ENCODE results near the gene CNNM4. TPM values are rescaled to one million over a fixed set of nuclear protein-coding genes. Genes with fewer than 3 reads are reported as not detected.

CNNM4 gene
- polyA plus RNA-seq, 1 of the 3 experiments (the other 2 are of a cell fraction): 5.5 TPM

- Histone ChIP-seq H4K20me1 (ENCODE audit: insufficient read depth) (no peaks in the 10 kb centered on the region), H3K9me2 (no peaks in the 10 kb centered on the region), H3K36me3 (replicated peaks in 1 of 2; ENCODE audit: control insufficient read depth in 1 of 2, insufficient read depth in 2 of 2, low read length in 1 of 2) (no peaks in the 10 kb centered on the region), H2AFZ (ENCODE audit: low read depth) (no peak overlapping the region), H3K4me2 (no peak overlapping the region), H3F3A (replicated peaks; ENCODE audit: insufficient read depth) (peaks cover 3% of the 10 kb centered on the region), H3K9me3 (no peaks in the 10 kb centered on the region), H3K27ac (ENCODE audit: low read depth in 2 of 2, low read length in 1 of 2) (no peak overlapping the region), H3K9ac (no peak overlapping the region), H3K4me3 (ENCODE audit: low read depth in 2 of 2, low read length in 1 of 2) (no peak overlapping the region), H3K4me1 (ENCODE audit: control insufficient read depth in 1 of 2, insufficient read depth in 2 of 2, low read depth in 1 of 2, low read length in 1 of 2) (peaks cover 0 to 15% of the 10 kb centered on the region in 2 experiments; a peak in 1 of 4 replicates), H3K27me3 (ENCODE audit: insufficient read depth) (no peaks in the 10 kb centered on the region), H3K79me2 (ENCODE audit: insufficient read depth) (no peaks in the 10 kb centered on the region)
- POLR2A ChIA-PET: no interaction called here
- DNase-seq: no peak
- 97% methylated on average over 18 of the region's 20 CpGs for WGBS (ENCODE audit: low lambda C conversion rate)
- CTCF ChIA-PET: no interaction called here
- TF ChIP-seq TCF12 (IDR thresholded peaks at IDR 0.05) (no peak), TAF1 (IDR thresholded peaks at IDR 0.05; ENCODE audit: borderline replicate concordance, low read depth, low read length) (no peak), TEAD4 (IDR thresholded peaks at IDR 0.05; ENCODE audit: borderline replicate concordance, insufficient read depth) (no peak), EP300 (IDR thresholded peaks at IDR 0.05; ENCODE audit: borderline replicate concordance in 1 of 2, low read depth in 1 of 2, low read length in 1 of 2) (no peak), RFX5 (IDR thresholded peaks at IDR 0.05; ENCODE audit: low read length) (no peak), SMC3 (IDR thresholded peaks at IDR 0.05; ENCODE audit: low read depth, low read length) (no peak), CTCF (IDR thresholded peaks at IDR 0.05) (no peak), PBX3 (IDR thresholded peaks at IDR 0.05) (no peak), ELF1 (IDR thresholded peaks at IDR 0.05) (no peak), FOXM1 (IDR thresholded peaks at IDR 0.05; ENCODE audit: low read depth) (no peak)
Observed at GRCh38 chr2:96771796-96772618, 11.3 kb downstream of the CNNM4 start.

- POLR2A ChIA-PET: no interaction called here
- H3K9ac ChIP-seq: no peak overlapping the region
- H3K27ac ChIP-seq (ENCODE audit: low read depth in 2 of 2, low read length in 1 of 2): no peak overlapping the region
- no peaks in the 10 kb centered on the region for H3K79me2 ChIP-seq (ENCODE audit: insufficient read depth)
- no peak for TF ChIP-seq SMC3 (IDR thresholded peaks at IDR 0.05; ENCODE audit: low read depth, low read length)
- H3K9me3 ChIP-seq: no peaks in the 10 kb centered on the region
- H3K9me2 ChIP-seq: no peaks in the 10 kb centered on the region
- DNase-seq: no peak
- H3K4me3 ChIP-seq (ENCODE audit: low read depth in 2 of 2, low read length in 1 of 2): no peak overlapping the region
- CTCF ChIA-PET: interaction anchor here (0.8 to 2.6 kb wide), 4 partner anchors 10 to 28 kb away, joined by 3 to 14 read pairs (median 4); no protein-coding TSS in a partner anchor
- H3K27me3 ChIP-seq (ENCODE audit: insufficient read depth): no peaks in the 10 kb centered on the region
- peaks cover 0 to 15% of the 10 kb centered on the region in 2 experiments; a peak in 1 of 4 replicates for H3K4me1 ChIP-seq (ENCODE audit: control insufficient read depth in 1 of 2, insufficient read depth in 2 of 2, low read depth in 1 of 2, low read length in 1 of 2)
- no peak overlapping the region for H3K4me2 ChIP-seq
- no peaks in the 10 kb centered on the region for H4K20me1 ChIP-seq (ENCODE audit: insufficient read depth)
- peaks cover 3% of the 10 kb centered on the region for H3F3A ChIP-seq (replicated peaks; ENCODE audit: insufficient read depth)
- H3K36me3 ChIP-seq (replicated peaks in 1 of 2; ENCODE audit: control insufficient read depth in 1 of 2, insufficient read depth in 2 of 2, low read length in 1 of 2): no peaks in the 10 kb centered on the region
- 92% methylated on average over 12 of the region's 12 CpGs for WGBS (ENCODE audit: low lambda C conversion rate)
- H2AFZ ChIP-seq (ENCODE audit: low read depth): no peak overlapping the region
Observed at GRCh38 chr2:96772903-96773671, 12.4 kb downstream of the CNNM4 start.
